Gastroesophageal sphincter (tissue), 3 donors: Measurements from ENCODE around the gene GPS1.

Source experiments
- CTCF ChIP-seq, 4 experiments: fragments of 200-600 bp in 2 of 4; fragments of 450-650 bp in 2 of 4; sonication (generic) in 1 of 4; IDR thresholded peaks; one replicate each; pipeline ENCODE4 v1.5.1; 2017 to 2019; ENCODE audit warnings: antibody characterized with exemption in 4 of 4, mild to moderate bottlenecking in 2 of 4, moderate library complexity in 2 of 4
- EP300 ChIP-seq: sonication (generic); formaldehyde crosslinking; IDR thresholded peaks from one replicate; pipeline ENCODE4 v1.6.1; 2017; ENCODE audit warnings: antibody characterized with exemption, mild to moderate bottlenecking
- POLR2A ChIP-seq, 2 donors: fragments of 450-650 bp; IDR thresholded peaks; one replicate each; pipeline ENCODE4 v1.6.1; 2017; ENCODE audit warnings: antibody characterized with exemption in 2 of 2, mild to moderate bottlenecking in 2 of 2, moderate library complexity in 1 of 2

GRCh38 chr17:82048571-82048971 is 3.1 kb upstream of the GPS1 start:
- TF ChIP-seq CTCF (IDR thresholded peaks at IDR 0.05) (no peak), POLR2A (IDR thresholded peaks at IDR 0.05) (no peak), EP300 (no peak)
